ENCODE data around the gene MND1.
"Not testable (repeated sequence)": the region's sequence is repeated elsewhere in the genome, so short reads cannot be mapped to it uniquely, and the experiment has no call there.

Gene MND1

DNA sequence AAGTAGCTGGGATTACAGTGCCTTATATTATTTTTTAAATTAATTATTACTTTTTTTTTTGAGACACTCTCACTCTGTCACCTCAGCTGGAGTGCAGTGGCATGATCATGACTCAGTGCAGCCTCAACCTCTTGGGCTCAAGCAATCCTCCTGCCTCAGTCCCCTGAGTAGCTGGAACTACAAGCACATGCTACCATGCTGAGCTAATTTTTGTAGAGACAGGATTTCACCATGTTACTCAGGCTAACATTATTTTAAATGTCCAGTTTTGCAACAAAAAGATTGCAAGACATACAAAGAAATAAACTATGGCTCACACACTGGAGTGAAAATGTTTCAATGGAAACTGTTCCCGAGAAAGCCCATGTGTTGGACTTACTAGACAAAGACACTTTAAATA is 59.2 kb downstream of the MND1 start:
- no peak for TF ChIP-seq ZNF274 (IDR thresholded peaks at IDR 0.05; ENCODE audit: low read depth, low read length)
- H3K4me3 ChIP-seq (ENCODE audit: low read length) = no peak overlapping the region

DNA sequence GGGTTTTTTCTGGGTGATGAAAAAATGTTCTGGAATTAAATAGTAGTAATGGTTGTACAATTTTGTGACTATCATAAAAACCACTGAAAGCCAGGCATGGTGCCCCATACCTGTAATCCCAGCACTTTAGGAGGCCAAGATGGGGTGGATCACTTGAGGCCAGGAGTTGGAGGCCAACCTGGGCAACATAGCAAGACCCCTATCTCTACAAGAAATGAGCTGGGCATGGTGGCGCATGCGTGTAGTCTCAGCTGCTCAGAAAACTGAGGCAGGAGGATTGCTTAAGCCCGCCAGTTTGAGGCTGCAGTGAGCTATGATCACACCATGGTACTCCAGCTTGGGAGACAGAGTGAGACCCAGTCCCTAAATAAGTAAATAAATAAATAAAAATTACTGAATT is 63.4 kb downstream of the MND1 start:
- TF ChIP-seq ZNF274 (IDR thresholded peaks at IDR 0.05; ENCODE audit: low read depth, low read length) = no peak
- H3K4me3 ChIP-seq (ENCODE audit: low read length) = no peak overlapping the region

DNA sequence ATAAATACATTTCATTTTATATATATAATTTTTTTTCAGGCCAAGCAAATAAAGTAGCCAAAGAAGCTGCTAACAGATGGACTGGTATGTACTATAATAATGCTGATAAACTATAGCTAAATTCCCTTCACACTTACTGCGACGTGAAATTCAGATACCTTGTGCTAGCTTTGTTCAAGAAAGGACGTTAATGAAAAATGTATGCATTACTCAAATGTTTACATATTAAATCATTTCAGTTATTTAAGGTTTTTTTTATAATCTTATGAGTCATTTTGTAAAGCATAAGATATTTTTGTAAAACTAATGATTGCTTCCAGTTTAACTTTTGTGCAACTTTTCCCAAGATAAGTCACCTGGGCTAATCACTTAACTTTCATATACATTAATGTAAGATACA is 64.4 kb downstream of the MND1 start:
- H3K4me3 ChIP-seq (ENCODE audit: low read length) = no peak overlapping the region
- no peak for TF ChIP-seq ZNF274 (IDR thresholded peaks at IDR 0.05; ENCODE audit: low read depth, low read length)

DNA sequence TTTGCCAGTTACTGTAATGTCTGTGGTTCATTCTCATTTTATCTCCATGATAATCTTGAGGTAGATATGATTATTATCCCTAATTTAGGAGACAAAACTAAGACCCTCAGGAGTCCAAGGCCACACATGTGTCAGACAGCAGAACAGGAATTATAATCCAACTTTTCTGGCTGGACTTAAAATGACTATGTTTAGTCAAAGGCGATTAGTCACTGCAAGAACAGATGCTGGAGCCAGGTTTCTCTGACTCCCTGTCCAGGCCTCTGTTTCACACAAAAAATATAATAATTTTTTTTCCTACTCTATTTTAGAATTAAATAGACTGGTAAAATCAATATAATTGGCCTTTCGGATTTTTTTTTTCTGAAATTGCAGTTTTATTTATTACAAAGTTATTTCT is 64.9 kb downstream of the MND1 start:
- no peak for TF ChIP-seq ZNF274 (IDR thresholded peaks at IDR 0.05; ENCODE audit: low read depth, low read length)
- no peak overlapping the region for H3K4me3 ChIP-seq (ENCODE audit: low read length)

DNA sequence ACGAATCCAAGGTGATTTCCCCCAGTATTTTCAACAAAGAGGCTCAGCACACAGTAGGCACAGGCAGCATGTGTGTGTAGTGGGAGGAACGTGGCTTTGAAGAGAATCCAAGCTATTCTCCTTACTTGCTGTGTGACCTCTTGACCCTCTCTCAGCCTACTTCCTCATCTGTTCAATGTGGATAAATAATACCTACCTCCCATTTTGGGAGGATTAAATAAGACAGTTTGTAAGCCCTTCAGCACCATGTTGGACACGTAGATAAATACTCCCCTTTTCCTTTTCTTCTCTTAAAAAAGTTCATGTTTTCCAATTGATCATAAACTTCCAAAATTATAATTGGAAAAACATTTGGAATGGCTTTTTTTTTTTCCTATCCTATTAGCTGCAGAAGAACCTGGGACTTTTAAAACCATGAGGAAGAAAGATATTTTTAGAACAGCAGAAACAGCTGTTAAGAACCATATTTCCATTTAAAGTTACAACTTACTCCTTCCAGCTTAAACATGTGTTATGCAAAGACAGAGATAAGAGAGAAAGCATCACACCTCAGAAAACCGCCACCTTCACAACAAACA is 65.5 kb downstream of the MND1 start:
- no peak overlapping the region for H3K4me3 ChIP-seq (ENCODE audit: low read length)
- no peak for TF ChIP-seq ZNF274 (IDR thresholded peaks at IDR 0.05; ENCODE audit: low read depth, low read length)

DNA sequence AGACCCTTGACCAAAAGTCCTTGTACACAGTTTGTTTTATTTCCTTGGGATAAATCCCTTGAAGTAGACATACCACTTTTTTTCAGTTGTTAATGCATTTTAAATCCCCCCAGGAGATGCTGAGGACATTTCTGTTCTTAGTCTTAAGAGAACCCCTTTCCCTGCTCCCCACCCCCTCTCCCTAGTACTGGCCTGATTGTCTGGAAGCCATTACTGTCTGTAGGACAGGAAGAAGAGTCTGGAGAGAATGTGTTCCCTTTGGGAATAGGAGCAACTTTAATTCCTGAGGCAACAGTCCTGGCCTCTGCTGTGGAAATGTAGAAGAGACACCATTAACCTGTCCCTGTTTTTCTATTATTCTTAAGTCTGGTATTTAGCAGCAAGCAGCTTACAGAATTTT is 69.4 kb downstream of the MND1 start:
- TF ChIP-seq ZNF274 (IDR thresholded peaks at IDR 0.05; ENCODE audit: low read depth, low read length) = no peak
- H3K4me3 ChIP-seq (ENCODE audit: low read length) = no peak overlapping the region

DNA sequence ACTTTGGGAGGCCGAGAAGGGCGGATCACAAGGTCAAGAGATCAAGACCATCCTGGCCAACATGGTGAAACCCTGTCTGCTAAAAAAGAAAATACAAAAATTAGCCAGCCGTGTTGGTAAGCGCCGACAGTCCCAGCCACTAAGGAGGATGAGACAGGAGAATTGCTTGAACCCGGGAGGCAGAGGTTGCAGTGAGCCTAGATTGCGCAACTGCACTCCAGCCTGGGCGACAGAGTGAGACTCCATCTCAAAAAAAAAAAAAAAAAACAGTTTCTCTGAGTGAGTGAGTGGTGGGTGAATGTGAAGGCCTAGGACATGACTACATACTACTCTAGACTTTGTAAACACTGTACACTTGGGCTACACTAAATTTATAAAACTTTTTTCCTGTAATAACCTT is 72.0 kb downstream of the MND1 start:
- not testable (repeated sequence) for H3K4me3 ChIP-seq (ENCODE audit: low read length)

DNA sequence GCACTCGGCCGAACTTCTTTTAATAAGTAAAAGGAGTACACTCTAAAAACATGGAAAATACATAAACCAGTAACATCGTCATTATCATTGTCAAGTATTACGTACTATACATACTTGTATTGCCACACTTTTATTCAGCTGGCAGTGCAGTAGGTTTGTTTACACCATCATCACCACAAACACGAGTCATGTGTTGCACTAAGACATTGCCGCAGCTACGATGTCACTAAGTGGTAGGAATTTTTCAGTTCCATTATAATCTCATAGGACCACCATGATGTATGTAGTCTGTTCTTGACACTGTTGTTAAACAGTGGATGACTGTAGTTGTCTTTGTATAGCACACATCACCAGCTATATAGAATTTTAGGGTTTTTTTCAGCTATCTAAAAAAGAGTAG is 73.6 kb downstream of the MND1 start:
- no peak overlapping the region for H3K4me3 ChIP-seq (ENCODE audit: low read length)
- TF ChIP-seq ZNF274 (IDR thresholded peaks at IDR 0.05; ENCODE audit: low read depth, low read length) = no peak

DNA sequence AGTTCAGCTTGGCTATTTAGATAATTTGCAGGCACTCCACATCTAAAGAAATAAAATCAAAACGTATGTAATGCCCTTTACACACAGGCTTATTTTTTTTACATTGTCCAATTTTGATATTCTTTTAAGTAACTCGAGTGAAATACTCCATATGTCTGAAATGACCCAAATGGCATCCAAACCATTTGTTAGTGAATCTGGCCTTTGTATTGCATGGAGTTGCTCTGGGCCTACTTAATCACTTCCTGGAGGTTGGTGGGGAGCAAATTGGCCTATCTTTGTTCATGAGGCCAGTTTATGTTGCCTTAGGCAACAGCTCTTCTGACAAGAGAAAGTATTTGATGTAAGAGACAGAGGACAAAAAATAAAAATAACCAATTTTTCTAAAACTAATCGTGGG is 74.1 kb downstream of the MND1 start:
- H3K4me3 ChIP-seq (ENCODE audit: low read length) = no peak overlapping the region
- TF ChIP-seq ZNF274 (IDR thresholded peaks at IDR 0.05; ENCODE audit: low read depth, low read length) = no peak

DNA sequence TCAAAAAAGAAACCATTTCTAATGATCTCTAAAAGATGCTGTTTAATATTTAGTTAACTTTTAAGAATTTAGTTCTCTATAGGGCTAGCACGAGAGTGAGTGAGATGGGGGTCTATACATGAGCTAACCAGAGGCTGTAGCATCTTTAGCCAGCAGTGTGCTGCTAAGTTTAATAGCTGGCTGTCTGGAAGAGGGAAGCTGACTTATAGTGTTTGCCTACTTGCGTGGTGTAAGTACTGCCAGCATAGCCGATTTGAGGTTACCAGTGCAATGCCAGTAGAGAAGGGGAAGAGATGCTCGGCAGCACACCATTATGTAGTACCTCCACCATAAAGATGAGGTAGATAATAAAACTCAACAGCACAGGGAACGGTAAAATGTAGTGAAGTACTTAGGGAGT is 74.5 kb downstream of the MND1 start:
- no peak for TF ChIP-seq ZNF274 (IDR thresholded peaks at IDR 0.05; ENCODE audit: low read depth, low read length)

DNA sequence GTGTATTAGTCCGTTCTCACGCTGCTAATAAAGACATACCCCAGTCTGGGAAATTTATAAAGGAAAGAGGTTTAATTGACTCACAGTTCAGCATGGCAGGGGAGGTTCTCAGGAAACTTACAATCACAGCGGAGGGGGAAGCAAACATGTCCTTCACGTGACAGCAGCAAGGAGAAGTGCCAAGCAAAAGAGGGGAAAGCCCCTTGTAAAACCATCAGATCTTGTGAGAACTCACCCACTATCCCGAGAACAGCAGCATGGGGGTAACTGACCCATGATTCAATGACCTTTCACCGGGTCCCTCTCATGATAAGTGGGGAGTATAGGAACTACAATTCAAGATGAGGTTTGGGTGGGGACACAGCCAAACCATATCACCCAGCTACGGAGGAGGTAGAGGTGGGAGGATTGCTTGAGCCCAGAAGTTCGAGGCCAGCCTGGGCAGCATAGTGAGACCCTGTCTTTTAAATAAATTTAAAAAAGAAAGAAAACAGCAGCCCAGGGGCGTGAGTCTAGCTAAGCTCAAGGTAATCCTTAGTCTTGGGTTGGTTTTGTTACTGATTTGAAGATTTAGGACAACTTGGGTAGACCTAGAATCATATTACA is 75.3 kb downstream of the MND1 start:
- H3K4me3 ChIP-seq (ENCODE audit: low read length) = no peak overlapping the region
- TF ChIP-seq ZNF274 (IDR thresholded peaks at IDR 0.05; ENCODE audit: low read depth, low read length) = no peak

More for the DNA sequence above, 74.5 kb downstream of the MND1 start:
- no peak overlapping the region for H3K4me3 ChIP-seq (ENCODE audit: low read length)

DNA sequence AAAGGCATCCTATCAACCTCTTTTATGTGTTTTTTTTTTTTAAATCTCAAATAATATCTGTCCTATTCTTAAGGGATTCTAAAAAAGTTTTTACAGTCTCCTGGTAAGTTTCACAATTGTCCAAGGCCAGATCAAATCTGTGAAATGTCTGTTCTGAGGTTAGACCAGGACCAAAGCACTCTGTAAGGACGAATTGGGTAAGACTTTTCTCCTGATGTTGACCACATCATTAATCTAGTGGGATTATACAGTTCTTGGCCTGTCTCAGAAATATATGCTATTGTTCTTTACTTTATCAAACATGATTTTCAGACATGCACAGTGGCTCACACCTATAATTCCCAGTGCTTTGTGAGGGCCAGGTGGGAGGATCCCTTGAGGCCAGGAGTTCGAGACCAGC is 75.9 kb downstream of the MND1 start:
- no peak for TF ChIP-seq ZNF274 (IDR thresholded peaks at IDR 0.05; ENCODE audit: low read depth, low read length)
- H3K4me3 ChIP-seq (ENCODE audit: low read length) = no peak overlapping the region

DNA sequence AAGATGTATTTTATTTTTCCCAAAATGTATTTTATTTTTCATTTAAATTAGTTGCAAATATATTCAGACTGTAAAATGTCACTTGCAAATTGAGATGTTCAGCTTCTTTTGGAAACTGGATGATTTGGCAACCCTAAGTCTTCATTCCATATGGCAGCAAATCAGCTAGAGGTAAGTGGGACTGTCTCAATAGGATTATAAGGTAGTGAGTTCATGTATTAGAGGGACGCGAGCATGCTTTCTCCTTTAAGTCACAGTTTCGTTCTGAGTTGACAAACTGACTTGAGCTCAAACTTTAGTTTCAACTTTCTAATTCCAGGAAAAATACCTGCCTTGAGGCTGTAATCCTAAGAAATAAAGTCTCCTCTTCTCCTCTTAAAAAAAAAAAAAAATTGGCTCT is 77.5 kb downstream of the MND1 start:
- H3K4me3 ChIP-seq (ENCODE audit: low read length) = no peak overlapping the region
- no peak for TF ChIP-seq ZNF274 (IDR thresholded peaks at IDR 0.05; ENCODE audit: low read depth, low read length)

DNA sequence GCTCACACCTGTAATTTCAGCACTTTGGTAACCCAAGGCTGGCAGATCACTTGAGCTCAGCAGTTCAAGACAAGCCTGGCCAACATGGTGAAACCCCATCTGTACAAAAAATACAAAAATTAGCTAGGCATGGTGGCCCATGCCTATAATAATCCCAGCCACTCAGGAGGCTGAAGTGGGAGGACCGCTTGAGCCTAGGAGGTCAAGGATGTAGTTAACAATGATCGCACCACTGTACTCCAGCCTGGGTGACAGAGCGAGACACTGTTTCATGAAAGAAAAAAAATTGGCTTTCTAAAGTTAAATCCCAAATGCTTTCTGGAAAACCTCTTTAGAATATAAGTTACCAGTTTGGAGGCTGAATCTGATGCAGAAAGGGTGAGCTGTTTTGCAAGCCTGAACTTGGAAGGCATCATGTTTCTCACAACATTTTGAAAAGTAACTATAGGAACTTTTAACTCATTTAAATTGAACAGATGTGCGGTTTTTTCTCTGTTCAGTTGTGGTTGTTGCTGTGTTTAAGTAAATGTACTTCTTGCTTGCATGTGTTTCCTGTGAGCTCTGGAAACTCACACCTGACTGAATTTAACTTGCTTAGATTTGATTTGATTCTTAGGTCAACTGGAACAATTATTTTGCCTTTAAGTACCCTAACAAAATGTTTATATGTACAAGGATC is 81.9 kb downstream of the MND1 start:
- no peak for TF ChIP-seq ZNF274 (IDR thresholded peaks at IDR 0.05; ENCODE audit: low read depth, low read length)

DNA sequence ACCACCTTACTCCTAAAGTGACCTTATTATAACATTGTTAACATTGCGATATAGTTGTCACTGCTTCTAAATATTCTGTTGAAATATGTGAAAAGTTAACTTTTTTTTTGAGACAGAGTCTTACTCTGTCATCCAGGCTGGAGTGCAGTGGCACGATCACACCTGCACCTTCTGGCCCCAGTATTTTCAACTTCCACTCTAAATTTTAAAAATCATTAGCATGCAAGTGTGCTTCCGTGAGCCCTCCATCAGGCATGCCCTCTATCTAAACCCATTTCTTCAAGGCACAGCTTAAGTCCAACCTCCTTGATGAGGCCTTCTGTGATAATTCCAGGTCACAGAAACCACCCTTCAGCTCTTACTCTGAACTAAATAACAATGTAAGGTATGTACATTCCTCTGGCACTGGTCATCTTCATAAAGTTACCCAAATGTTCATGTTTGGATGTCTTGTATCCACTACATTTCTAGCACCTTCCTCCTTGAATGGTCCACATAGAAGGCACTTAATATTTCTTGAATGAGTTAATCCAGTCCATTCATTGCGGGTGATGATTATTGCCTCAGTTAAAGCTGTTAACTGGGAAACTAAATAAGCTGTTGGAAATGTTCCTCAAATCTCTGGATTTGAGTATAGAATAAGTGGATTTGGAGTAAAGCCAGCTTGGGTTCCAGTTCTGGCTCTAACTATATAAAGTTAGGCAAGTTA is 83.0 kb downstream of the MND1 start:
- no peak for TF ChIP-seq ZNF274 (IDR thresholded peaks at IDR 0.05; ENCODE audit: low read depth, low read length)
- H3K4me3 ChIP-seq (ENCODE audit: low read length) = no peak overlapping the region

More for the DNA sequence above, 81.9 kb downstream of the MND1 start:
- H3K4me3 ChIP-seq (ENCODE audit: low read length) = no peak overlapping the region; the same call in 1 of the 2 replicates

Measured in GM08714 (cell line).